Measurements from ENCODE around the gene BAZ2B.
A peak's percentile ranks its signal among the peaks of the same experiment; 100 is the strongest.
"Not testable (repeated sequence)": the region's sequence is repeated elsewhere in the genome, so short reads cannot be mapped to it uniquely, and the experiment has no call there.

Gene BAZ2B, protein sequence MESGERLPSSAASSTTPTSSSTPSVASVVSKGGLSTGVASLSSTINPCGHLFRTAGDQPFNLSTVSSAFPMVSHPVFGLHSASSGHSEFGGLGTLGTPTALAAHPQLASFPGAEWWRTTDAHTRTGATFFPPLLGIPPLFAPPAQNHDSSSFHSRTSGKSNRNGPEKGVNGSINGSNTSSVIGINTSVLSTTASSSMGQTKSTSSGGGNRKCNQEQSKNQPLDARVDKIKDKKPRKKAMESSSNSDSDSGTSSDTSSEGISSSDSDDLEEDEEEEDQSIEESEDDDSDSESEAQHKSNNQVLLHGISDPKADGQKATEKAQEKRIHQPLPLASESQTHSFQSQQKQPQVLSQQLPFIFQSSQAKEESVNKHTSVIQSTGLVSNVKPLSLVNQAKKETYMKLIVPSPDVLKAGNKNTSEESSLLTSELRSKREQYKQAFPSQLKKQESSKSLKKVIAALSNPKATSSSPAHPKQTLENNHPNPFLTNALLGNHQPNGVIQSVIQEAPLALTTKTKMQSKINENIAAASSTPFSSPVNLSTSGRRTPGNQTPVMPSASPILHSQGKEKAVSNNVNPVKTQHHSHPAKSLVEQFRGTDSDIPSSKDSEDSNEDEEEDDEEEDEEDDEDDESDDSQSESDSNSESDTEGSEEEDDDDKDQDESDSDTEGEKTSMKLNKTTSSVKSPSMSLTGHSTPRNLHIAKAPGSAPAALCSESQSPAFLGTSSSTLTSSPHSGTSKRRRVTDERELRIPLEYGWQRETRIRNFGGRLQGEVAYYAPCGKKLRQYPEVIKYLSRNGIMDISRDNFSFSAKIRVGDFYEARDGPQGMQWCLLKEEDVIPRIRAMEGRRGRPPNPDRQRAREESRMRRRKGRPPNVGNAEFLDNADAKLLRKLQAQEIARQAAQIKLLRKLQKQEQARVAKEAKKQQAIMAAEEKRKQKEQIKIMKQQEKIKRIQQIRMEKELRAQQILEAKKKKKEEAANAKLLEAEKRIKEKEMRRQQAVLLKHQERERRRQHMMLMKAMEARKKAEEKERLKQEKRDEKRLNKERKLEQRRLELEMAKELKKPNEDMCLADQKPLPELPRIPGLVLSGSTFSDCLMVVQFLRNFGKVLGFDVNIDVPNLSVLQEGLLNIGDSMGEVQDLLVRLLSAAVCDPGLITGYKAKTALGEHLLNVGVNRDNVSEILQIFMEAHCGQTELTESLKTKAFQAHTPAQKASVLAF (N-terminal part only)

DNA sequence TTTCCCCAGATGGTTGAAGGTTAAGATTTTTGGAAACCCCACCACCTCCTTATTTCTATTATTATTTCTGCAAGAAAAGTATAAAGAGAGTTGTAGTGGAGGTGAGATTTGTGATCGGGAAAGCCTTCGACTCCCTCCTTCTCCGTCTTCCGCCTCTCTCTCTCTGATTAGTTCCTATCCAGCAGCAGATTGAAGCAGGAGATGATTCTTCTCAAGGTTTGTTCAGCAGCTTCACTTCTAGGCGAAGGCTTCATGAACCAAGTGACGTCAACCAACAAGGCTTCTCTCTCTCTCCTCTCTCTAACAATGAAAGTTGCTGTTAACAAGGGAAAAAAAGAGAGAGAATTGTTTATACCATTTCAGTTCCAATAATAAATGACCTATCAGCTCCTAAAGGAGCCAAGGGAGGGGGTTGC lies at the start of gene BAZ2B:
Gene BAZ2B (minus strand): TSS at position 263 of the 416 bp plus-strand sequence. CDS start 137,829 bp downstream, outside the sequence.
- DNase-seq = peak in 1 of 2 donors; percentile 73

DNA sequence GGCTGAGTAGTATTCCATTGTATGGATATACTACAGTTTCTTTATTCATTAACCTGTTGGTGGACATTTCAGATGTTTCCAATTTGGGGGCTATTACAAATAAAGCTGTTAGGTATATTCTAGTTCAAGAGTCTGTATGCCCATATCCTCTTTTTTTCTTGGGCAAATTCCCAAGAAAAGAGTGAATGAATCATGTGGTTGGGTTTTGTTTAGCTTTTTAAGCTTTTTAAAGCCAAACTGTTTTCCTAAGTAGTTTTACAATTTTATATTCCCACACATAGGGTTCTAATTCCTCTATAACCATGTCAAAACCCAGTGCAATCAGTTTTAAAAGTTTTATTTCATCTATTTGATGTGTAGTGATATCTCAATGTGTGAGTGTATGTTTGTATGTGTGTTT lies 44.9 kb upstream of the BAZ2B start:
- no peak for DNase-seq

DNA sequence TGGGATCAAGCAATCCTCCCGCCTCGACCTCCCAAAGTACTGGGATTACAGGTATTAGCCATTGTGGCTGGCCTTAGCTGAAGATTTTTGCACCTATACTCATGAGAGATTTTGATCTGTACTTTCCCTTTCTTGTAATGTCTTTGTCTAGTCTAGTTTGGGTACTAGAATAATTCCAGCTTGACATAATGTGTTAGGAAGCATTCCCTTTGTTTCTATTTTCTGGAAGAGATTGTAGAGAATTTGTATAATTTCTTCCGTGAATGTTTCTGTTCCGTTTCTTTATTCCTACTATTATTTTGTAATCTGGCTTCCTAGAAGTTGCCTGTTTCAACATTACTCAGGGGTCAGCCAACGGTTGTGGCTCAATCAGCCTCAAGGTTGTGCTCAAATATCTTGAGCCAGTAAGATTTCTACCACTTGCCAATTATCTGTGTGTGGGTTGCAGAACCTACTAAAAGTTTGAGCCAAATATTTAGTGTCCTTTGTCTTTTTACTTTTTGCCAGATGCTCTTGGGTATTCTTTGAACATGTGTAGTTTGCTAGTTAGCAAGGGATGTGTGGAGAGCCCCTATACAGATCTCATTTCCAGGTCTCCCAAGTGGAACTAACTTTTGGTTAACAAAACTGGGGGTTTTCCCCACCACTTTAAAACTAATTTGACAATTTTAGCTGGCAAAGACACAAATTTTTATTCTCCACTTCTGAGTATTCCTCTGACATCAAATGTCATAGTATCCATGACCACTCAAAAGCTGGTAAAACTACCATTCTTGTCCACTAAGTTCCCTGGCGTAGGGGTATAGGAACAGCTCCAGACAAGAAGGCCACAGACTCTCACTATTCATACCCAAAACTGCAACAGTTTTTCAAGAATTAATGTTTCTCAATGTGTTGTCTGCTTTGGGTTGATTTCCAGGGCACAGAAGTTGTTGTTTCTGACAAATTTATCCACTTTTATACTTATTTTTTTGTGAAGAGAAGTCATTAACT lies 42.8 kb upstream of the BAZ2B start:
- DNase-seq = peak; percentile 68 to 83

DNA sequence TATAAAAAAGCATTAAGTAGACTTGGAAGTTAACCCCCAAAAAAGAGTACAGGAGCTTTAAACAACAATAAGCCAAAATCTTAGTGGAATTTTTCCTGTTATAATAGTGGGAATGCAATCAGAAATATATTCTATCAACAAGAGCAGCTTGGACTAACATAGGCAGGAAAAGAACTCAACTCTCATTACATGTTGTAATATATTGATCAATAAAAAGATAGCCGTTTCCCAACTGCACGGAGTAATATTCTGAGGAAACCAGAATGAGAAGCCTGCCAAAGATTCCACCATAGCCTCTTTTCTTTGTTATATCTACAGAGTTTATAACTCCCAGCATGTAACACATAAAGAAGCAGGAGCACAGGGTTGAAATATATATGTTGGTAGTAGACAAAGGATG lies 37.6 kb upstream of the BAZ2B start:
- no peak for DNase-seq

DNA sequence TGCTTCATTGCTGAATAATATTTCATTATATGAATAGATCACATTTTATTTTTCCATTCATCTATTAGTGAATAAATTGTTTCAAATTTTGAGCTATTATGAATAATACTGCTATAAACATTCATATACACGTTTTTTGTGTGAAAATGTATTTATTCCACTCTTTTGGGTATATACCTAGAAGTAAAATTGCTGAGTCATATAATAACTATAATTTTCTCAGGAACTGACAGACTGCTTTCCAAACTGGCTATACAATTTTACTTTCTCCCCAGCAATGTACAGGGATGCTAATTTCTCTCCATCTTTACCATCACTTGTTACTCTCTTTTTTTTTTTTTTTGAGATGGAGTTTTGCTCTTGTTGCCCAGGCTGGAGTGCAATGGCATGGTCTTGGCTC lies 35.5 kb upstream of the BAZ2B start:
- no peak for DNase-seq

DNA sequence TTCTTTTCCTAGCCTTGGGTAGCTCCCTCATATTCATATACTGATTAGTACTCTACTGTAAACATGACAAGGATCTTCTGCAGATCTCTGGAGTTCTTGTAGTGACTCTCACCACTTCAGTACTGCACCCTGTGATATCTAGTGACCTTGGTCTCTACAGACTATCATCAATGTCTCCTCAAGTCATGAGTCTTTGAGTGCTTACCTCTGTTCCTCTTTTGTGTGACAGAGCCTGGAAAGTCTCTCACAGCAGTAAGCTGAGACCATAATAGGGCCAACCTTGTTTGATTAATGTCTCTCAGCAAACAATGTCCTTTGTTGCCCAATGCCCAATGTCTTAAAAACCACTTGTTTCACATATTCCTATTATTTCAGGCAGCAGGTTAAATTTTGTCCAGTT lies 34.2 kb upstream of the BAZ2B start:
- DNase-seq = no peak

DNA sequence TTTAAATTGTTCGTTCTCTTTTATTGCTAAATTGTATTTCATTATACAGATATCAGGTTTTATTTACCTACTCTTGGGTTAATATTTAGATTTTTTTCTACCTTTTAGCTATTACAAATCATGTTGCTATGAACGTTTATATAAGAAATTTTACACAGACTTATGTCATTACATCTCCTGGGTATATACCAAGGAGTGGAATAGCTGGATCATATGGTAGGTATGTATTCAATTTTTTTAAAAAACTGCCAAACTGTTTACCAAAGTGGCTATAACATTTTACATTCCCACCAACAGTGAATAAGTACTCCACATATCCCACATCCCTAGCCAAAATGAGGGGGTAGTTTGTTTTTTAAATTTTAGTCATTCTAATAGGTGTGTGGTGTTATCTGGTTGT lies 32.3 kb upstream of the BAZ2B start:
- DNase-seq = no peak

DNA sequence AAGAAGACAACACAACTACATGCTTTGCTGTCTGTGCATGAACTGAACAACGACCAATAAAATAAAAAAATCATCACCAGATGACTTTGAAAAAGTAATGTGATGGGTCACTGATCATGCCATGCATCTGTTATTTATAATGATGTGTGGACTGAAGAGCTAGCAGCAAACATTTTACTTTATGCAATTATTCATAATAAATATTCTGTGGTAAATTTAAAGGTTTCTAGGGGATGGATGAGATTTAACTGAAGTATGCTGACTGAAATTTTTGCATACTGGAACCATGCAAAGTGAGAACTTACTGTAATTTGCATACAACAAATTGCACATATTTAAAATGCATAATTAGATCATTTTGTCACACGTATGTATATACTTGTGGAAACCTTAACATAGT lies 31.3 kb upstream of the BAZ2B start:
- DNase-seq = no peak

DNA sequence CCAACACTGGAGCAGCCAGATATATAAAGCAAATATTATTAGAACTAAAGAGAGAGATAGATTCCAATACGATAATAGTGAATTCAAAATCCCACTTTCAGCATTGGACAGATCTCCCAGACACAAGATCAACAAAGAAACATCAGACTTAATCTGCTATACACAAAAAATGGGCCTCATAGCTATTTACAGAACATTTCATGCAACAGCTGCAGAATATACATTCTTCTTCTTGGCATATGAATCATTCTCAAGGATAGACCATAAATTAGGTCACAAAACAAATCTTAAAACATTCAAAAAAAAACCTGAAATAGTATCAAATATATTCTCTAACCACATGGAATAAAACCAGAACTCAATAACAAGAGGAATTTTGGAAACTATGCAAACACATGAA lies 23.8 kb upstream of the BAZ2B start:
- DNase-seq = no peak

DNA sequence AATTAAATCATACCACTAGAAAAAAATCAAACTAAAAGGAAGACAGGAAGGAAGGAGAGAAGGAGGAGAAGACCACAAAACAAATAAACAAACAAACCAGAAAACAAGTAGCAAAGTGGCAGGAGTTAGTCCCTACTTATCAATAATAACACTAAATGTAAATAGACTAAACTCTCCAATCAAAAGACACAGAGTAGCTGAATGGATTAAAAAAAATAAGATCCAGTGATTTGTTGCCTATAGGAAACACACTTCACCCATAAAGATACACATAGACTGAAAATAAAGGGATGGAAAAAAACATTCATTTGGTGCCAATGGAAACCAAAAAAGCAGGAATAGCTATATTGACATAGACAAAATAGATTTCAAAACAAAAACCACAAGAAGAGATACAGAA lies 23.4 kb upstream of the BAZ2B start:
- DNase-seq = no peak

DNA sequence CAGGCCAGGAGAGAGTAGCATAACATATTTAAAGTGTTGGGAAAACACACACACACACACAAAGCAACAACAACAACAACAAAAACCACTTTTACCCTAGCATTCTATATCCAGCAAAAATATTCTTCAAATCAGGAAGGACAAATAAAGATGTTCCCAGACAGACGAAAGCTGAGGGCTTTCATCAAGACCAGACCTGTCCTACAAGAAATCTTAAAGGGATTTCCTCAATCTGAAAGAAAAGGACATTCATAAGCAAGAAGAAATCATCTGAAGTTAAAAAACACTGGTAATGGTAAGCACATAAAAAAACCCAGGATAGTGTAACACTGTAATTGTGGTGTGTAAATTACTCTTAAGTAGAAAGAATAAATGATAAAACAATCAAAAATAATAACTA lies 22.7 kb upstream of the BAZ2B start:
- DNase-seq = no peak

DNA sequence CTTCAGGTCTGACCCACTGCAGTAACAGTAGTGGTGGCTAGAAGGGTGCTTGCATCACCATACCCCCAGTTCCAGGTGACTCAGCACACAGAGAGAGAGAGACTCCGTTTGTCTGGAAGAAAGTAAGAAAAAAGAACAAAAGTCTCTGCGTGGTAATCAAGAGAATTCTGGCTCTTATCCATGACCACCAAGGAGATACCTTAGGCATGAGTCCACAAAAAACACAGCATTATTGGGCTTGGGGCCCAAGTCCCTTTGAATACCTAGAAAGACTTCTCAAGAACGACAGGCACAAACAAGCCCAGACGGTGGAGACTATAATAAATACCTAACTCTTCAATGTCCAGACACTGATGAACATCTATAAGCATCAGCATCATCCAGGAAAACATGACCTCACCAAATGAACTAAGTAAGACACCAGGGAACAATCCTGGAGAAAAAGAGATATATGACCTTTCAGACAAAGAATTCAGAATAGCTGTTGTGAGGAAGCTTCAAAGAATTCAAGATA lies 21.7 kb upstream of the BAZ2B start:
- no peak for DNase-seq

DNA sequence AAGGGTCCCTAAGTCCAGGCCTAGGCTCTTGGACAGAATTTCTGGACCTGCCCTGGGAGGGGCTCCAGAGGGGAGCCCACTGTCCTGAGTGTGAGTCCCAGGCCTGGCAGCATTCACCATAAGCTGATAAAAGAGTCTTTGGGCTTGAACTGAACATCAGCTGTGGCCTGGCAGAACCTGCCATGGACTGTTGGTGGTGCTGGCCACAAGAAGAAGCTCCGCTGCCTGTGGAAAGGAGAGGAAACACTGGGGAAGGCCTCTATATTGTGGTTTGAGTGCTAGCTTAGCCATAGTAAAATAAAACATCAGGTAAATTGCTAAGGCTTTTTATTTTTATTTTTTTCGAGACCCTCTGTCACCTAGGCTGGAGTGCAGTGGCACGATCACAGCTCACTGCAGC lies 20.9 kb upstream of the BAZ2B start:
- DNase-seq = no peak

DNA sequence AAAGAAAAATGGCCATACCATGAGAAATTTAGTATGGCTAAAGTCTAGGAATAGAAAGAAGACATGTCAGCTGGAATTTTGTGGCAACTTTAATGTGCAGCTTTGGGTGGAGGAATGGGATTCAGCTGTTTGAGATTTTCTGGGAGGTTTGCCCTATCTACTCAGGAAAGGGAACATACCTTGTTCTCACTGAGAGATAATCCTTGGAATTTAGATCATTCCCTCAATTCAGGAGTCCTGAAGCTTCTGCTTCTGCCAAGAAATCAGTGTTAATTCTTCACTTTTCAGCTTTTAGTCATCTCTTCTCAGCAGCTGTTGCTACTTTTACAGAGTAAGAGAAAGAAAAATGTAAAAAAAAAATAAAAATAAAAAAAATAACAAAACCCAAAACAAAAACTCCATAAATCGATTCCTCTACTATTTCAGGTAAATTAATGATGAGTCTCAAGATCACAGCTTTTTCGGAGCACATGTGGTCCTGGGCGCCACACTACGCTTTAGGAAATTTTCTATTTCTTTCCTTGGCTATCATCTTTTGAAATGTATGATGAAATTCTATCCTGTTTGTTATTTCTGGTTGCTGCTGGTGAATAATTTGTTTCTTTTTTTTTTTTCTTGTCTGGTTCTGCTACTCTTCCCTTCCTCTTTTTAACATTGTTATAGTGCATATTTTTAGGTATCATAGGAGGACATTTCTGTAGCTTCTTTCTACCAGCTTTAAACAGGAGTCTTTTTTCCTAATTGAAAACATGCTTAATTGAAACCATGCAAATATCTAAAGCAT lies 18.9 kb upstream of the BAZ2B start:
- DNase-seq = peak in 1 of 2 donors; percentile 59

DNA sequence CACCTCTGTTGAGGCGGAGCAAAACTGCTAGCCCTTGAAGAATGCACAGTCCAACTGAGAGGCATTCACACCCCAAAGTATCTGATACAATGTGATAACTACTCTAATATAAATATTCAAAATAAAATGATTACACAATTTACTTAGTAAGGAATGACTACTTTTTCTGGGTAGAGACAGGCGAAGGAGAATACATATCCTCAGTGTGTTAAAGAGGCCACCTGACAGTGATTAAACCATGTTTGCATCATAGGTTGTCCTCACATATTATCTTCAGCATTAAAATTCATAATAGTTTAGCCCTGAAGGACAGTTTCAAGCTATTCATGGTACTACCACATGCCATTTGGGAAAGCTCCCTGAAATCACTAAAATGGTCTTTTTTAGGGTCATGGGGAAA lies 16.9 kb upstream of the BAZ2B start:
- no peak for DNase-seq

DNA sequence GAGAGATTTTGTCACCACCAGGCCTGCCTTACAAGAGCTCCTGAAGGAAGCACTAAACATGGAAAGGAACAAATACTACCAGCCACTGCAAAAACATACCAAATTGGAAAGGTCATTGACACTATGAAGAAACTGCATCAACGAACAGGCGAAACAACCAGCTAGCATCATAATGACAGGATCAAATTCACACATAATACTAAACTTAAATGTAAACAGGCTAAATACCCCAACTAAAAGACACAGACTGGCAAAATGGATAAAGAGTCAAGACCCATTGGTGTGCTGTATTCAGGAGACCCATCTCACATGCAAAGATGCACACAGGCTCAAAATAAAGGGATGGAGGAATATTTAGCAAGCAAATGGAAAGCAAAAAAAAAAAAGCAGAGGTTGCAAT lies 9.3 kb upstream of the BAZ2B start:
- DNase-seq = not testable (repeated sequence)

DNA sequence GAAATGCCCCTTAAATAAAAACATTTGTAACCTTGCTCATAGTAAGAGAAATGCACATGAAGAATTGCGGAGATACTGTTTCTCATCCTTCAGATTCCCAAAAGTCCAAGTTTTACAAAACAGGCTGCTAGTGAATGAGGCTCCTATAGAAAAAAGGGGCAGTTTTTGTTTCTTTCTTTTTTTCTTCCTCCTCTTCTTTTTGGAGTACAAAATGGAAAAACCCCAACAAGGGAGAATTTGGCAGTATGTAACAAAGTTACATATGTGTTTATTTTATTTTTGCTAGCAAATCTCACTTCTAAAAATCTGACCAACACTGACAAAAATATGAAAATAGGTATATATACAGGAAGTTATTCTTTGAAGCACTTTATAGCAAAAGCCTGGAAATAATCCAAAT lies 7.1 kb upstream of the BAZ2B start:
- DNase-seq = no peak

DNA sequence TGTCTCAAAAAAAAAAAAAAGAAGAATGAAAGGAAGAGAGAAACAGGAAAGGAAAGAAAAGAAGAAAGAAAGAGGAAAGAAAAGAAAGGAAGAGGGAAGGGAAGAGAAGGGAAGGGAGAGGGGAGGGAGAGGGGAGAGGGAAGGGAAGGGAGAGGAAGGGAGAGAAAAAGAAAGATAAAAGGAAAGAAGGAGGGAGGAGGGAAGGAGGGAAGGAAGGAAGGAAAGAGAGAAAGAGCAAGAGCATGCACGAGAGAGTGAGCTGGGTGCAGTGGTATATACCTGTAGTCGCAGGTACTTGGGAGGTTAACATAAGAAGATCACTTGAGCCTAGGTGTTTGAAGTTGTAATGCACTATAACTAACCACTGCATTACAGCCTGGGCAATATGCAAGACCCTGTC lies 6.6 kb upstream of the BAZ2B start:
- no peak for DNase-seq

DNA sequence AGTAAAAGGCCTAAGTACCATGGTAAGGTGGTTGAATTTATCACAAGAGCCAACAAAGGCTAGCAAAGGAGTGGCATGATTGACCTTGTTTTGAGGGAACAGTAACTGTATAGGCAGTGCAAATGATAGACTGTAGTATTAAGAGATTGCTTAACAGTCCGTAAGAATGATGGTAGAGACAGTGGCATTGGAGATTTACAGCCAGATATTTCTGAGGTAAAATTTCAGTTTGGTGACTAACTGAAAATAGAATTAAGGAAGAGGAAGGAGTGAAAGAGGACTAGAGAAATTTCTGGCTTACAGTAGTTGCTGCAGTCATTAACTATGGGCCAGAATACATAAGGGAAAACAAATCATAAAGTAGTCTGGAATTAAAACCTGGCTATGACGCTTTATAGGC lies 4.4 kb upstream of the BAZ2B start:
- no peak for DNase-seq

DNA sequence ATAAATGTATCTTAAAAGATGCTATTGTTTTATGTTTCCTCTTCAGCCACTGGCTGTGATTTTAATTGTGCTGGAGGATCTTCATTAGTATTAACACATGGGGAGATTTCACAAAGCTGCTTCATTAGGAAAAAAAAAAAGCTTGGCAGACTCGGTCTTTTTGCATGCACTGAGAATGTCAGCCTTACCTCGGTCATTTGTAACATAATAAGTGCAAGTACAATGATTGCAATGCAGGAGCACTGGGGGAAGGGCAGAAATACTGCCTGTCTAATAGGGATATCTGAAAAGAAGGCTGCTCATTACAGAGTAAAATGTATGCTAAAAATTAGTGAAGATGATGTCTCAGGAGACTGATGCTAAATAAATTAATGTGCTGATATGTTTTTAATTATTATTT lies 1.3 kb upstream of the BAZ2B start:
- DNase-seq = no peak

DNA sequence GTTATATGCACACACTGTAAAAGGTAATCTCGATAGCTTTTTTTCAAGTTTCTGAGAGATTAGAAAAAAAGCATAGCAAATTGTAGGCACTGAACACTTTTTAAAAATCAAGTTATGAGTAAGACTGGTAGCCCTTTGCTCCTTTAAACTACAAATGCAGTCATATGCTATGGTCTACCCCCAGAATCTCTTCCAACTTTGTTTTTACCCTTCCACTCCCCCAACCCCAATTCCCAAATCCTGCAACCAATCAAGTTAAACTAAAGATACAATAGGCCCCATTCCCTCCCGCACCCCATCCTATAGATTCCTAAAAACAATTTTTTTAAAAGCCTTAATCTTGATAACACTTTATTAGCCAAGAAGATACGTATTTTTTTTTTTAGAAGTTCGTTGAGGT lies 752 bp upstream of the BAZ2B start:
- no peak for DNase-seq

All from inflammatory macrophage treated with lipopolysaccharide for 1 hour (primary cell).